KMS-11 (cell line): ENCODE measurements around the gene GPR137B.

Experiments
- H2AFZ ChIP-seq: fragments of 200-600 bp; sonication (generic); 2 replicates; pipeline ENCODE4 v1.6.1; 2016; ENCODE audit warnings: antibody characterized with exemption, mixed run types, low read depth
- H3K27ac ChIP-seq: fragments of 200-600 bp; sonication (generic); 2 replicates; pipeline ENCODE4 v1.6.1; 2016; ENCODE audit warnings: mild to moderate bottlenecking, mixed run types
- H3K27me3 ChIP-seq: fragments of 200-600 bp; sonication (generic); 2 replicates; pipeline ENCODE4 v1.6.1; 2017; ENCODE audit warnings: mild to moderate bottlenecking, low read depth, mixed run types, moderate library complexity; ENCODE audit not compliant: insufficient read depth
- H3K36me3 ChIP-seq: fragments of 200-600 bp; sonication (generic); 2 replicates; pipeline ENCODE4 v1.6.1; 2017; ENCODE audit warnings: mild to moderate bottlenecking, mixed run types; ENCODE audit not compliant: insufficient read depth
- H3K4me1 ChIP-seq: fragments of 200-600 bp; sonication (generic); 2 replicates; pipeline ENCODE4 v1.6.1; 2016; ENCODE audit warnings: mild to moderate bottlenecking, low read depth, mixed run types; ENCODE audit not compliant: poor library complexity, severe bottlenecking
- H3K4me2 ChIP-seq: fragments of 200-600 bp; sonication (generic); 2 replicates; pipeline ENCODE4 v1.7.0; 2016; ENCODE audit warnings: mild to moderate bottlenecking, mixed run types
- H3K4me3 ChIP-seq: fragments of 200-600 bp; sonication (generic); IDR thresholded peaks from 2 replicates; pipeline ENCODE4 v1.6.1; 2017; ENCODE audit warnings: low read depth, low read length, mixed read lengths; ENCODE audit not compliant: insufficient read depth
- H3K79me2 ChIP-seq: fragments of 200-600 bp; sonication (generic); 2 replicates; pipeline ENCODE4 v1.6.1; 2016; ENCODE audit warnings: low read depth, mixed run types; ENCODE audit not compliant: insufficient read depth
- H3K9ac ChIP-seq: fragments of 200-600 bp; sonication (generic); 2 replicates; pipeline ENCODE4 v1.6.1; 2016; ENCODE audit warnings: mild to moderate bottlenecking, mixed run types
- H4K20me1 ChIP-seq: fragments of 200-600 bp; sonication (generic); 2 replicates; pipeline ENCODE4 v1.6.1; 2016; ENCODE audit warnings: mild to moderate bottlenecking, mixed run types; ENCODE audit not compliant: insufficient read depth
- CTCF ChIP-seq: fragments of 200-600 bp; sonication (generic); conservative IDR thresholded peaks from 2 replicates; pipeline ENCODE4 v1.6.1; 2017; ENCODE audit warnings: low read depth, mild to moderate bottlenecking, antibody characterized with exemption, low read length, moderate library complexity, mixed read lengths

GPR137B gene

GRCh38 chr1:236163463-236164153 lies 21.3 kb downstream of the GPR137B start:
- Histone ChIP-seq H2AFZ (no peak overlapping the region), H3K27me3 (no peaks in the 10 kb centered on the region), H3K4me2 (no peak overlapping the region), H3K36me3 (no peaks in the 10 kb centered on the region), H4K20me1 (no peaks in the 10 kb centered on the region), H3K4me3 (no peak overlapping the region), H3K27ac (no peak overlapping the region), H3K9ac (no peak overlapping the region), H3K79me2 (no peaks in the 10 kb centered on the region), H3K4me1 (no peaks in the 10 kb centered on the region)
- TF ChIP-seq CTCF: no peak

GRCh38 chr1:236164273-236164672 lies 21.9 kb downstream of the GPR137B start:
- TF ChIP-seq CTCF: no peak

GRCh38 chr1:236165238-236165981 lies 23.1 kb downstream of the GPR137B start:
- TF ChIP-seq CTCF: no peak
- H3K9ac ChIP-seq: no peak overlapping the region
- no peaks in the 10 kb centered on the region for H4K20me1 ChIP-seq
- H2AFZ ChIP-seq: no peak overlapping the region
- H3K36me3 ChIP-seq: no peaks in the 10 kb centered on the region
- no peak overlapping the region for H3K4me2 ChIP-seq
- no peaks in the 10 kb centered on the region for H3K4me1 ChIP-seq
- H3K4me3 ChIP-seq: no peak overlapping the region
- H3K27ac ChIP-seq: no peak overlapping the region
- H3K79me2 ChIP-seq: no peaks in the 10 kb centered on the region
- H3K27me3 ChIP-seq: no peaks in the 10 kb centered on the region

More at GRCh38 chr1:236164273-236164672, 21.9 kb downstream of the GPR137B start:
- Histone ChIP-seq H3K4me3 (no peak overlapping the region), H3K4me2 (no peak overlapping the region), H3K27ac (no peak overlapping the region), H3K9ac (no peak overlapping the region), H2AFZ (no peak overlapping the region), H3K4me1 (no peaks in the 10 kb centered on the region), H3K79me2 (no peaks in the 10 kb centered on the region), H3K36me3 (no peaks in the 10 kb centered on the region), H3K27me3 (no peaks in the 10 kb centered on the region), H4K20me1 (no peaks in the 10 kb centered on the region)

GRCh38 chr1:236166041-236166440 lies 23.7 kb downstream of the GPR137B start:
- H4K20me1 ChIP-seq: no peaks in the 10 kb centered on the region
- no peak overlapping the region for H2AFZ ChIP-seq
- H3K27me3 ChIP-seq: no peaks in the 10 kb centered on the region
- no peaks in the 10 kb centered on the region for H3K79me2 ChIP-seq
- no peaks in the 10 kb centered on the region for H3K4me1 ChIP-seq
- no peak overlapping the region for H3K4me3 ChIP-seq
- H3K9ac ChIP-seq: no peak overlapping the region
- H3K4me2 ChIP-seq: no peak overlapping the region
- H3K36me3 ChIP-seq: no peaks in the 10 kb centered on the region
- TF ChIP-seq CTCF: no peak
- H3K27ac ChIP-seq: no peak overlapping the region
